Calu3 (cell line): Measurements from ENCODE around the gene KIF20B. TPM values are rescaled to one million over a fixed set of nuclear protein-coding genes. Genes with fewer than 3 reads are reported as not detected.

Source experiments
- BruUV-seq: library from RNA; stranded (reverse); fragments of 400-500 nt; replicated peaks from 2 replicates; lab custom pipeline; 2021; lab: Mats Ljungman, UMichigan
- CTCF ChIA-PET: fragments of 300-600 bp; sonication (Branson Sonifier 250); formaldehyde crosslinking; loops from one replicate; lab custom pipeline; 2022; ENCODE audit warnings: antibody characterized with exemption; lab: Charles Lee
- DNase-seq: peaks from one replicate; pipeline ENCODE4 v3.0.0; 2022
- H3K27ac Mint-ChIP-seq: one replicate; pipeline ENCODE4 v1.8.0; 2022; ENCODE audit warnings: mixed read lengths; ENCODE audit not compliant: unreplicated experiment
- H3K27me3 Mint-ChIP-seq: one replicate; pipeline ENCODE4 v1.8.0; 2022; ENCODE audit warnings: mixed read lengths; ENCODE audit not compliant: unreplicated experiment
- H3K36me3 Mint-ChIP-seq: one replicate; pipeline ENCODE4 v1.8.0; 2022; ENCODE audit warnings: mild to moderate bottlenecking, moderate library complexity, mixed read lengths; ENCODE audit not compliant: insufficient read depth, unreplicated experiment
- H3K4me1 Mint-ChIP-seq: one replicate; pipeline ENCODE4 v1.8.0; 2022; ENCODE audit warnings: mild to moderate bottlenecking, low read depth, mixed read lengths; ENCODE audit not compliant: unreplicated experiment
- H3K4me3 Mint-ChIP-seq: one replicate; pipeline ENCODE4 v1.8.0; 2022; ENCODE audit warnings: mild to moderate bottlenecking, low read depth, moderate library complexity, mixed read lengths; ENCODE audit not compliant: unreplicated experiment
- H3K9me3 Mint-ChIP-seq: one replicate; pipeline ENCODE4 v1.8.0; 2022; ENCODE audit warnings: low read depth, mixed read lengths; ENCODE audit not compliant: unreplicated experiment
- intact Hi-C: fragments of 100-400 bp; cut with micrococcal nuclease; formaldehyde crosslinking; loops from one replicate; pipeline ENCODE4 v1.10.0; 2022; ENCODE audit not compliant: unreplicated experiment
- total RNA-seq: library from RNA; stranded (reverse); gene quantifications from 2 replicates; pipeline ENCODE4 v1.2.3, GENCODE V29; 2022
- TF ChIP-seq, protein P1 (sequence below): fragments of 200-600 bp; IDR thresholded peaks from one replicate; pipeline ENCODE4 v1.8.0; 2022; ENCODE audit warnings: antibody characterized with exemption; ENCODE audit not compliant: unreplicated experiment

The KIF20B gene
- total RNA-seq, 1 experiment from 2014 or later, result 39.9 TPM

GRCh38 chr10:89734616-89735015 is 33.2 kb downstream of the KIF20B start:
- Mint-ChIP-seq H3K4me1 (no peaks in the 10 kb centered on the region), H3K36me3 (peaks cover 16% of the 10 kb centered on the region), H3K27ac (no peak overlapping the region), H3K9me3 (no peaks in the 10 kb centered on the region), H3K27me3 (no peaks in the 10 kb centered on the region), H3K4me3 (no peak overlapping the region)
- CTCF ChIA-PET, result no interaction called here
- no TSS peak for BruUV-seq
- DNase-seq, result no peak
- intact Hi-C loops, result no loop called here
- TF ChIP-seq, protein P1, sequence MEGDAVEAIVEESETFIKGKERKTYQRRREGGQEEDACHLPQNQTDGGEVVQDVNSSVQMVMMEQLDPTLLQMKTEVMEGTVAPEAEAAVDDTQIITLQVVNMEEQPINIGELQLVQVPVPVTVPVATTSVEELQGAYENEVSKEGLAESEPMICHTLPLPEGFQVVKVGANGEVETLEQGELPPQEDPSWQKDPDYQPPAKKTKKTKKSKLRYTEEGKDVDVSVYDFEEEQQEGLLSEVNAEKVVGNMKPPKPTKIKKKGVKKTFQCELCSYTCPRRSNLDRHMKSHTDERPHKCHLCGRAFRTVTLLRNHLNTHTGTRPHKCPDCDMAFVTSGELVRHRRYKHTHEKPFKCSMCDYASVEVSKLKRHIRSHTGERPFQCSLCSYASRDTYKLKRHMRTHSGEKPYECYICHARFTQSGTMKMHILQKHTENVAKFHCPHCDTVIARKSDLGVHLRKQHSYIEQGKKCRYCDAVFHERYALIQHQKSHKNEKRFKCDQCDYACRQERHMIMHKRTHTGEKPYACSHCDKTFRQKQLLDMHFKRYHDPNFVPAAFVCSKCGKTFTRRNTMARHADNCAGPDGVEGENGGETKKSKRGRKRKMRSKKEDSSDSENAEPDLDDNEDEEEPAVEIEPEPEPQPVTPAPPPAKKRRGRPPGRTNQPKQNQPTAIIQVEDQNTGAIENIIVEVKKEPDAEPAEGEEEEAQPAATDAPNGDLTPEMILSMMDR, result no peak

DNA sequence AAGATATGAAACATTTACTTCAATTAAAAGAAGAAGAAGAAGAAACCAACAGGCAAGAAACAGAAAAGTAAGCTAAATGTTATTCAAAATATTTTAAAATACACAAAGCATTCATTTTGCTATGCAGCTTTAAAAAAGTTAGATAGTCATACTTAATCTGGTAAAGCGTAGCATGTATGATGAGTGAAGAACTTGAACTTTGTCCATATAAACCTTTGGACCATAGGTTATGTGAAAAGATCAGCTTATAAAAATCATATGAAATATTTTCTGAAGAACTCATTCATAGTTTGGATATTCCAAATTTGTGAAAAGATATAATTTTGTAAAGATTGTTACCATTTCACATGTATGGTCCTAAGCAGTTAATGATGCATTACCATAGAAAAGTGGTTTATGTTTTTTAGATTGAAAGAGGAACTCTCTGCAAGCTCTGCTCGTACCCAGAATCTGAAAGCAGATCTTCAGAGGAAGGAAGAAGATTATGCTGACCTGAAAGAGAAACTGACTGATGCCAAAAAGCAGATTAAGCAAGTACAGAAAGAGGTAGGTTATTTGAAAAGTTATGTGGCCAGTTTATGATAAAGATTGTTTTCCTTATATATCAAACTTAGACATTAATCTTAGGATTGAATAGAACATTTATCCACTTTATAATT is 37.3 kb downstream of the KIF20B start:
- intact Hi-C loops, result no loop called here
- BruUV-seq, result no TSS peak
- Mint-ChIP-seq H3K36me3 (peaks cover 21% of the 10 kb centered on the region), H3K4me3 (no peak overlapping the region), H3K27me3 (no peaks in the 10 kb centered on the region), H3K4me1 (no peaks in the 10 kb centered on the region), H3K9me3 (no peaks in the 10 kb centered on the region), H3K27ac (no peak overlapping the region)
- DNase-seq, result no peak
- TF ChIP-seq, protein P1, result no peak
- CTCF ChIA-PET, result interaction anchor here (0.7 kb wide), 1 partner anchor 12 kb away, joined by 3 read pairs; no protein-coding TSS in a partner anchor

- Mint-ChIP-seq H3K9me3 (no peaks in the 10 kb centered on the region), H3K4me1 (no peaks in the 10 kb centered on the region), H3K4me3 (no peak overlapping the region), H3K36me3 (peaks cover 21% of the 10 kb centered on the region), H3K27me3 (no peaks in the 10 kb centered on the region), H3K27ac (no peak overlapping the region)
- no TSS peak for BruUV-seq
- CTCF ChIA-PET, result interaction anchor here (0.6 kb wide), 1 partner anchor 9 kb away, joined by 3 read pairs; no protein-coding TSS in a partner anchor
- TF ChIP-seq, protein P1, result no peak
- DNase-seq, result no peak
- intact Hi-C loops, result no loop called here
These were observed 39.9 kb downstream of the KIF20B start for GRCh38 chr10:89741126-89741762.

- intact Hi-C loops, result no loop called here
- Mint-ChIP-seq H3K27ac (no peak overlapping the region), H3K9me3 (no peaks in the 10 kb centered on the region), H3K36me3 (peaks cover 10% of the 10 kb centered on the region), H3K4me3 (no peak overlapping the region), H3K4me1 (no peaks in the 10 kb centered on the region), H3K27me3 (no peaks in the 10 kb centered on the region)
- TF ChIP-seq, protein P1, result no peak
- no peak for DNase-seq
- CTCF ChIA-PET, result no interaction called here
- BruUV-seq, result no TSS peak
These were observed 42.6 kb downstream of the KIF20B start for GRCh38 chr10:89744026-89744425.
